ENCODE measurements around the gene NPC2. TPM values are rescaled to one million over a fixed set of nuclear protein-coding genes. Genes with fewer than 3 reads are reported as not detected.
A peak's percentile ranks its signal among the peaks of the same experiment; 100 is the strongest.

The NPC2 gene
- 12.4 and 26.6 TPM in 2 replicates for total RNA-seq (2011; cell fraction: chromatin; rRNA removed; ENCODE audit: low replicate concordance)
- 26.7 and 37.7 TPM in 2 replicates for total RNA-seq (2011; cell fraction: nucleolus; rRNA removed)
- total RNA-seq (2011; cell fraction: nucleoplasm; rRNA removed) = 28.3 and 30.4 TPM in 2 replicates
- total RNA-seq (2014; rRNA removed) (29.1 and 32.6 TPM in 2 replicates), total RNA-seq (2014; rRNA removed; fragmentation: Illumina TruSeq; extraction: Trizol) (15.6 and 17.9 TPM in 2 replicates), total RNA-seq (2015; rRNA removed; fragmentation: Illumina TruSeq; extraction: Trizol) (66.4 and 74.1 TPM in 2 replicates), total RNA-seq (2021) (18.6 and 19.5 TPM in 2 replicates), polyA plus RNA-seq (2011; rRNA removed) (16.6 and 30.6 TPM in 2 replicates), polyA plus RNA-seq (2014; fragmentation: Illumina TruSeq; extraction: Trizol) (30.8 and 35.9 TPM in 2 replicates), polyA plus RNA-seq (2014; fragmentation: Nextera tagmentation; extraction: Ambion mirVana) (10 to 100 TPM; 40.7 to 62.5 TPM), polyA plus RNA-seq (2014; rRNA removed) (33.2 and 34.5 TPM in 2 replicates), polyA minus RNA-seq (2011; rRNA and poly(A)+ RNA removed) (12.8 and 15.5 TPM in 2 replicates), Bru-seq, nascent RNA (percentile 51 among the genes with signal in this experiment), BruChase-seq, experiment 1, labeled RNA remaining after a 2-hour chase (percentile 55 among the genes with signal in this experiment), BruChase-seq, experiment 2, labeled RNA remaining after a 6-hour chase (percentile 63 among the genes with signal in this experiment)
- polyA plus RNA-seq (2011; cell fraction: cytosol; rRNA removed) = 50.1 and 53.2 TPM in 2 replicates
- 17.6 and 25.7 TPM in 2 replicates for polyA plus RNA-seq (2011; cell fraction: nucleus; rRNA removed)
- 97.1 and 166 TPM in 2 replicates for polyA plus RNA-seq (2012)
- polyA minus RNA-seq (2011; cell fraction: cytosol; rRNA and poly(A)+ RNA removed) = 17.5 and 18.4 TPM in 2 replicates
- 2.6 and 8.2 TPM in 2 replicates for polyA minus RNA-seq (2011; cell fraction: nucleus; rRNA and poly(A)+ RNA removed)
- long read RNA-seq, experiment 1, transcript NPC2-207 (5 exons, 1,035 nt) = major isoform, 19 of 22 reads
- long read RNA-seq, experiment 1, partial matches to known transcripts = 0 of 22 reads
- long read RNA-seq, experiment 1, other reads (novel, unspliced or antisense) = 3 of 22 reads
- long read RNA-seq, experiment 2, transcript NPC2-207 (5 exons, 1,035 nt) = major isoform, 23 of 25 reads
- long read RNA-seq, experiment 2, partial matches to known transcripts = 2 of 25 reads
- long read RNA-seq, experiment 2, other reads (novel, unspliced or antisense) = 0 of 25 reads
- long read RNA-seq, experiment 3, transcript NPC2-207 (5 exons, 1,035 nt) = major isoform, 18 of 19 reads
- long read RNA-seq, experiment 3, partial matches to known transcripts = 0 of 19 reads
- long read RNA-seq, experiment 3, other reads (novel, unspliced or antisense) = 1 of 19 reads

DNA sequence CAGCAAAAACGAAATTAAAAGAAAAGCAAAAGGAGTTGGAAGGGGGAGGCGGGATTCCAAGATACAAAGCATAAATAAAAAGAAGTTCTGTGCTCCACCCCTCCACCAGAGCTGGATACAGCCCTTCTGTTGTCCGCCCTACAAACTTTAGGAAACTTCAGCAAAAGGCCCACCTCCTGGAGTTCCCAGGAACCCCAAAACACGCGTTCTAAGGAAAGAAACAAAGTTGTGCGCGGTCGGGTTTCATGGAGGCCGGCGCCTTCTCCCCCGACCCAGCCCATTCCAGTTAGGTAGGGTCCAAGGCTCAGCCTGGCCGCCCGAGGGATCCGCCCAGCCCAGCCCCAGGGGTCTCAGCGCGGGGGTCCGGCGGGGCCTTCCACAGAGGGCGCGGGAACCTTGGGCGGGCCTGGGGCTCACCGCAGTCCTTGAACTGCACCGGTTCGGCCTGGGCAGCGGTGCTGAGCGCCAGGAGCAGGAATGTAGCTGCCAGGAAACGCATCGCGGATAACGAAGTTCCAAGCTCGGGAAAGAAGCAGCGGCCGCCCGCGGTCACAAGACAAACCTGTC lies at the start of gene NPC2:
Gene NPC2, minus strand, starts transcription at position 530 of the 567 bp plus-strand sequence. Its CDS starts 31 bp downstream, at position 499.
- Histone ChIP-seq H3K27ac (ENCODE audit: extremely low read depth, low read depth, low read length) (peak within 1 kb of the TSS; percentile 88), H3K36me3 (ENCODE audit: control insufficient read depth, insufficient read depth, low read length) (peaks cover 8% of the 10 kb centered on the region; the same call in 1 of the 3 replicates), H3K9me1 (ENCODE audit: control insufficient read depth, insufficient read depth, low read length) (no peaks in the 10 kb centered on the region), H3K9ac (ENCODE audit: insufficient read depth in 1 of 2, low read depth in 2 of 2, low read length in 2 of 2) (peak within 1 kb of the TSS; percentile 85 to 97), H3K9me3 (replicated peaks; ENCODE audit: control insufficient read depth, insufficient read depth, low read depth, low read length) (no peaks in the 10 kb centered on the region), H3K79me2 (ENCODE audit: control insufficient read depth, insufficient read depth, low read length) (peaks cover 8% of the 10 kb centered on the region), H3K4me1 (replicated peaks in 1 of 2; ENCODE audit: control insufficient read depth in 2 of 2, insufficient read depth in 2 of 2, low read length in 2 of 2) (peaks cover 10 to 14% of the 10 kb centered on the region in 2 experiments; a peak in 4 of 5 replicates), H2AFZ (ENCODE audit: low read depth, low read length) (peak within 1 kb of the TSS; percentile 98), H4K20me1 (replicated peaks; ENCODE audit: control insufficient read depth, insufficient read depth, low read length) (no peaks in the 10 kb centered on the region), H3K27me3 (ENCODE audit: control insufficient read depth in 2 of 2, insufficient read depth in 2 of 2, low read length in 2 of 2) (no peaks in the 10 kb centered on the region), H3K4me2 (ENCODE audit: insufficient read depth, low read length) (peak within 1 kb of the TSS; percentile 89), H3K4me3 (peak within 1 kb of the TSS; percentile 89)
- DNase-seq (ENCODE audit: extremely low read depth in 1 of 4, low spot score in 3 of 4) (peak in 1 of 4 experiments; percentile 13), FAIRE-seq (no peak), ATAC-seq (peak; percentile 17)
- ChIA-PET CTCF (ENCODE audit: low intra/inter-chr PET ratio) (interaction anchor here (0.6 to 1.2 kb wide), 2 partner anchors 130 to 175 kb away, joined by 3 read pairs; no protein-coding TSS in a partner anchor), POLR2A (interaction anchor here (0.6 to 1.7 kb wide), 4 partner anchors 10 to 27 kb away, joined by 3 to 5 read pairs (median 4); no protein-coding TSS in a partner anchor)
- intact Hi-C loops (cut with micrococcal nuclease) = loop anchor here (5.0 kb wide), 2 partner anchors 36 to 131 kb away; no protein-coding TSS in a partner anchor
- WGBS (ENCODE audit: insufficient coverage, low coverage, missing lambda C conversion rate) = 3% methylated on average over 20 of the region's 35 CpGs
- no TSS peak for BruUV-seq (replicated peaks)
- in situ Hi-C loops (cut with MboI) = no loop called here
- TF ChIP-seq, protein P1, sequence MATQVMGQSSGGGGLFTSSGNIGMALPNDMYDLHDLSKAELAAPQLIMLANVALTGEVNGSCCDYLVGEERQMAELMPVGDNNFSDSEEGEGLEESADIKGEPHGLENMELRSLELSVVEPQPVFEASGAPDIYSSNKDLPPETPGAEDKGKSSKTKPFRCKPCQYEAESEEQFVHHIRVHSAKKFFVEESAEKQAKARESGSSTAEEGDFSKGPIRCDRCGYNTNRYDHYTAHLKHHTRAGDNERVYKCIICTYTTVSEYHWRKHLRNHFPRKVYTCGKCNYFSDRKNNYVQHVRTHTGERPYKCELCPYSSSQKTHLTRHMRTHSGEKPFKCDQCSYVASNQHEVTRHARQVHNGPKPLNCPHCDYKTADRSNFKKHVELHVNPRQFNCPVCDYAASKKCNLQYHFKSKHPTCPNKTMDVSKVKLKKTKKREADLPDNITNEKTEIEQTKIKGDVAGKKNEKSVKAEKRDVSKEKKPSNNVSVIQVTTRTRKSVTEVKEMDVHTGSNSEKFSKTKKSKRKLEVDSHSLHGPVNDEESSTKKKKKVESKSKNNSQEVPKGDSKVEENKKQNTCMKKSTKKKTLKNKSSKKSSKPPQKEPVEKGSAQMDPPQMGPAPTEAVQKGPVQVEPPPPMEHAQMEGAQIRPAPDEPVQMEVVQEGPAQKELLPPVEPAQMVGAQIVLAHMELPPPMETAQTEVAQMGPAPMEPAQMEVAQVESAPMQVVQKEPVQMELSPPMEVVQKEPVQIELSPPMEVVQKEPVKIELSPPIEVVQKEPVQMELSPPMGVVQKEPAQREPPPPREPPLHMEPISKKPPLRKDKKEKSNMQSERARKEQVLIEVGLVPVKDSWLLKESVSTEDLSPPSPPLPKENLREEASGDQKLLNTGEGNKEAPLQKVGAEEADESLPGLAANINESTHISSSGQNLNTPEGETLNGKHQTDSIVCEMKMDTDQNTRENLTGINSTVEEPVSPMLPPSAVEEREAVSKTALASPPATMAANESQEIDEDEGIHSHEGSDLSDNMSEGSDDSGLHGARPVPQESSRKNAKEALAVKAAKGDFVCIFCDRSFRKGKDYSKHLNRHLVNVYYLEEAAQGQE (IDR thresholded peaks at IDR 0.05; ENCODE audit: borderline replicate concordance) = no peak
- TF ChIP-seq, protein P1 (CRISPR knock-in tag; IDR thresholded peaks at IDR 0.05; ENCODE audit: low read depth) = no peak
- TF ChIP-seq ZNF316 (IDR thresholded peaks at IDR 0.05) = peak; percentile 96; the same call in 1 of the 2 replicates
- TF ChIP-seq ADNP (tag; IDR thresholded peaks at IDR 0.05) = no peak

Data from K562 (cell line).